Nucleus accumbens (tissue), 56 donors: Measurements from ENCODE around the gene CD200R1.

Experiments
- DNase-seq, 56 donors: peaks; one replicate each; lab custom pipeline; 2025; lab: John Stamatoyannopoulos, UW

CD200R1 gene, protein sequence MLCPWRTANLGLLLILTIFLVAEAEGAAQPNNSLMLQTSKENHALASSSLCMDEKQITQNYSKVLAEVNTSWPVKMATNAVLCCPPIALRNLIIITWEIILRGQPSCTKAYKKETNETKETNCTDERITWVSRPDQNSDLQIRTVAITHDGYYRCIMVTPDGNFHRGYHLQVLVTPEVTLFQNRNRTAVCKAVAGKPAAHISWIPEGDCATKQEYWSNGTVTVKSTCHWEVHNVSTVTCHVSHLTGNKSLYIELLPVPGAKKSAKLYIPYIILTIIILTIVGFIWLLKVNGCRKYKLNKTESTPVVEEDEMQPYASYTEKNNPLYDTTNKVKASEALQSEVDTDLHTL

DNA sequence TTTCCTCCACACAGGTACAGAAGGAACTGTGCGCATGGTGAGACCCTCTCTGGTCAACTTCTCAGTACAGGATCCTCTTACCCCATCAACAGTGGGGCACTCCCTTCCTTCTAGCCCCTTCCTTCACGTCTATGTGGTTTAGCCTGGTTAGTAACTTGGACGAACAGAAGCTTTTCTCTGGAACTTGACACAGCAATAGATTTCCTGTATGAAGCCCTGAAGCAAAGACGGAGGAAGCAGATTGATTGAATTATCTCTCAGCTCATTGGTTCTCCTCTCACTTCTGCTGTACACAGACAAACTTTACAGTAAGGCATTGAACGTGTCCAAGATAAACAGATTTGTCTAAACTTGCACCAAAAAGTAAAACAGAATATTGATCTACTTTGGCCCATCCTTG, at the start of gene CD200R1:
TSS of gene CD200R1 (minus strand) at position 210 of the 400 bp plus-strand sequence. CDS start 246 bp downstream, outside the sequence.
- no peak for DNase-seq

DNA sequence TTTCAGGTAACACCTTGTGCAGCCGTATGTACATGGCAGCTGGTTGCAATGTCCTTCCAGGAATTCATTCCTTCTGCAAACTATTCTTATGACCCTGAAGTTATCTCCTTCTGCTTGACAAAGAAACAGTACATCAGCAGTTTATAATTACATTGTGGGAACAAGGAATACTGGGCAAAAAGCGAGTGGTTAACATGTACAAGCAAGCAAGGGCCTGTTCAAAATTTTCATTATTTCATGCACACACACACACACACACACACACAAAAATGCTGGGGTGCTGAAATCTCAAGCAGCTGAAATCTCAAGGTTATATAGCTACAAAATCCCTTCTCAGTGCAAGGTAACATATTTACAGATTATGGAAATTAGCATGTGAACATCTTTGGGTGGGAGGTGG, 46.6 kb upstream of the CD200R1 start:
- DNase-seq: no peak

DNA sequence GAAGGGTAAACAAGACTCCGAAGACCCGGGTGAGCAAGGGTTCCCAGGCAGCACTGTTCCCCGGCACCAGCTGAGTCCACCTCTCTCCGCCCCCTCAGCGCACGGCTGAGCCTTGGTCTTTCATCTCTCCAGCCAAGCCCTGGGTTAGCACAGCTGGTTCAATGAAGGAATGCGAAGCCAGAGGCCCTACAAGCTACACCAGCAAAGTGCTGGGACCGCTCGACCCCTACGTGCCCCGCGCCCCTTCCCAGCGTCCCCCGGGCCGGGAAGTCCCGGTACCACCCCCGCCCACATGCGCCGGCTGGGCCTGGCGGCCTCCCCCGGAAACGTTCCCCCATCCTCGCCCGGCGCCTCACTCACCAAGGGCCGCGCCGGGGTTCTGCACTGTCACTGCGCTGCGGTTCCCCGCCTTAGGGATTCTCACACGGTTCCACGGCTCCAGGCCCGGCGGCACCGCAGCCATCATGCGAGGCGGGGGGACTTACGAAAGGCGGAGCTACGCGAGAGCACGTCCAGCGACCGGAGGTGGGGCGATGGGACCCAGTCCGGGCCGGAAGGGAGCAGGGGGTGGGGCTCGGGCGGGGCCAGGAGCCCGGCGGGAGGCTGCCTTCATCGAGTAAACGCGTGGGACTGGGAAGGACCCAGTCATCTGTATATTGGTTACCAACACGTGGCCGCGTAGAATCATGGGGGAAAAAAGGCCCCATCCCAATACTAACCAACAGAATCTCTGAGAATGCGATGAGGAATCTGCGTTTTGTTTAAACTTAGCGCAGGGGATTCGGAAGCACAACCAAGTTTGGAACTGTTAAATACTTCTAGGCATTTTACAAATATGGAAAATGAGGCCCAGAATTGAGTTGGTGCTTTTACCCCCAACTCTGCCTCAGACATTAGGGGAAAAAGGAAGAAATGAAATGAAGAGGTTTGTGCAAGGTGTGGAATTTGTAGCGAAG, 44.6 kb upstream of the CD200R1 start:
- DNase-seq: peak; percentile 11 to 98 (median 92)

DNA sequence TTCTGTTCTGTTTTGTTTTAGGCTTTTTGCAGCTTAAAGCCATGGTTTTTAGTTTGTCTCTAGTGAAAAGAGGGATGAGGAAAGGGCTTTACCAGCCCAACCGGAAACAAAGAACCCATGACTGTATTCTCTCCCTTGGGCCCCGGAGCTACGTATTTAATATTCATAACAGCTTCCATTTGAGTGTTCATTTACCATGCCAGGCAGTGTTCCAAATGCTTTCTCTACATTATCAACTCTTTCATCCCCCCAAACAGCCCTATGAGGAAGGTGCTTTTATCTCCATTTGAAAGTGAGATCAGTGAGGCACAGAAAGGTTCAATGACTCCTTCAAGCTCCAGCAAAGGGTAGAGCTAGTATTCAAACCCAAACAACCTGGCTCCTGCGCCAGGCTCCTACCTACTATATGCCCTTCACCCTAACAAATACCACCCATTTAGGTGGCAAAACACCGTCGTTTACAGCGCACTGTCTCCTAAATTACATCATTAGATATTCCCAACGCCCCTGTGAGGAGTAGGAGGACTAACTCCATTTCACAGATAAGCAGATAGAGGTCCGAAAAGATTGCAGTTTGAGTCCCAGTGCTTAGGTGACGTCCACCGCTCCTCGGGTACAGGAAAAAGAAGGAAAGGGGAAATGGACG, 43.8 kb upstream of the CD200R1 start:
- peak in 8 of 56 donors; percentile 4 to 52 (median 22) for DNase-seq

DNA sequence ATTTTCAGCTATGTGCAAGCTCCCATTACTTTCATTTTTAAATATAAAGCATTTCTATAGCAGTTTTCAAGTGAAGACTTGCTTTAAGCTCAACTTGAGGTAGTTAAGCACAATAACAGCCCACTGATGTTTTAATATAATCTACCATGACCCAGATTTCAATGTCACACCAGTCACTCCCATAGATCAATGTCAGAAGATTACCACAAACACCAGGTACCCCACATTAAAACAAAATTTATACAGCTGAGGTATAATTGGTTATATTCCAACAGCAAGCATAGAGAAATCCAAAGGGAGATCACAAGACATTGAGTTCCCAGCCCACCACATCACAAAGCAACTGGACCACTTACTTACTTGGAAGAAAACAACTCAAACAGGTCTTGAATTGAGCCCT, 38.7 kb upstream of the CD200R1 start:
- DNase-seq: no peak

DNA sequence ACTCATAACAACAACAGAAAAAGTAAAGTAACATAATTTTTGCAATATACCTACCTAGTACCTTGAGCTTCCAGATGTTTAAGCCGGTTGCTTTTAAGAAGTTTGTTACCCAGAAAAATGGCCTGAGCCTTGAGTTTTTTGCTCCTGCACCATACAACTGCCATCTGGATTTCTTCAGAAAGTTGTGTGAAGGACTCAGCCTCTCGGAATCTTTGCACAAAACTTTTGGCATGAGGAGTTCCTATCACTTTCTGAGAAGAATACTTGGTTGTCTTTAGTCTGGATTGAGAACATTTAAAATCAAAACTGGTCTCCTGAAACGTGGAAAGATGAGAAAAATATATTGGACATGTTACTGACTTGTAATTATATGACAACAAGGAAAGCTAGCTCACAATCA, 33.2 kb upstream of the CD200R1 start:
- no peak for DNase-seq

DNA sequence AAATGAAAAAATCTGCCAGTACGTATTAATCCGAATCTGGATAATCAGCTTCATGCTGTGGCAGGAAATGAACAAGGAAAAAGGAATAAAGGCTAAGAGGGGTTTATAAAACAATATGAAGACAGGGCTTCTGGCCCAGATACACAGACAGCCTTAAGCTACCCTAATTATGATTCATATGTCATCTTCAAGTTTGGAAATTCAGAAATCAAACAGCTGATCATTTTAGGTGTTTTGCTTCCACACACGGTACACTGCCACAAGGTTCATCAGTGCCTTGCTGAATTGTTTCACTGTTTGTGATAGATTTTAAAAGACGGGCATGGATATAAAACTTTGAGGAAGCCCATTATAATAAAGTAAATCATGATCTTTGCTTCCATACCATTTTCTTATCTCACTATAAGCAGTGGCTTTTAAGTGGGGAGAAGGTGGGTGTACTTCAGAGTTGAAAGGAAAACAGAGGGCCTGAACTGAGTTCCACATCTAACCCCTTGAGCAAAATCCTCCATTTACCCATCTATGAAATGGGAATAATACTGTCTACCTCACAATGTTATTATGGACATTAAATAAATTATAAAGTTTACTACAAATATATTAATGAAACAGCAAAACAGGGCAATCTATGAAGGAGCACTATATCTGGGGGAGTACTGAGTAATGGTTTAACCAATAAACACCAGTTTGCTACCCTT, 31.6 kb upstream of the CD200R1 start:
- no peak for DNase-seq

DNA sequence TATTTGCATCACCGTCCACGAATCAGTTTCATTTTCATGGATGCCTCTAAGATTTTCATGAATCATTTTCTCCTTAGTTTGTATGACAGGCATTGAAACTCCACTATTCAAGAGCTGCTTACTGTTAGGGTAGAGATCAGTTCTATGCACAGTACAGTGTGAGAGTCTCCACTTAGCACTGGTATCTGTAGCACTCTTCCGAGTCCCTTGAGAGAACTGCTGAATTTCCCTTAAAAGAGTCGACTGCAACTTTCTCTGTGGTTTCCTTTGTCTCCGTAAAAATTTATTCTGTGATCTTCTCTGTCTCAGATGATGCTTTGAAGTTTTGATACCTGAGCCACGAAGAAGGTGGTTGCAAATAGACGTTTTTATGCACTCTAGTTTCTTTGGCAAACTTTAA, 30.7 kb upstream of the CD200R1 start:
- DNase-seq: no peak

DNA sequence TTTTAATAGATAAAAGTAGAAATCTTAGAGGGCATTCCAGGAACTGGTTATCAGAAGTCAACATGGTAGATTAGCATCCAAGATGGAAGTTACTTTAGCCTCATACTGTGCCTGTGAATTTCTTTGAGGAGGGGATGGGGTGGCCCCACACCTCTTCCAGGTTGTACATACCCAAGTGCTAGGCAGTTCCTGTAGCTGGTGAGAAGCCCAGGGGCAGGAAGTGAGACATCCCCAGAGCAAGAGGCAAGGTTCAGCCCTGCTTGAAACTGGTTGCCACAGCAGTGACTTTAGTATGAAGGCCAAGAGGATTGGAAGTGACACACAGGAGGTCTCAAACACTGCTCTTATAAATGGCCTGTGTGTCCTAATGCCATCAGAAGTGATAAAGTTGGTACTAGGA, 27.8 kb upstream of the CD200R1 start:
- no peak for DNase-seq

DNA sequence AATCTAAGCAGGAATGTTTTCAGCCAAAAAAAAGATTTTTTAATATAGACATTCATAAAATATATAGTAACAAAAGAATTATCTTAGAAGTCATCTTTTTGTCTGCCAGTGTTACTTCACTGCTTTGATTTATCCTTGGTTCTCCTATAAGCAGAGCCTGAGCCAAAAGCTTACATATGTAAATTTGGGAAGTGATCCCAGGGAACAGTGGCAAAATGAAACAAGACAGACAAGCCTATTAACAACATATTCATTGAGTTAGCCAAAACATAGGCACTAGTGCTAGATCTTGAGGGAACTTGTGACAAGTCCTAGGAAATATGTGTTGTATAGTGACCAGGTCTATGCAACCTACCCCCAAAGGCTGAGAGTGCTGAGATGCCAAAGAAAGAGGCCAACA, 27.1 kb upstream of the CD200R1 start:
- no peak for DNase-seq

DNA sequence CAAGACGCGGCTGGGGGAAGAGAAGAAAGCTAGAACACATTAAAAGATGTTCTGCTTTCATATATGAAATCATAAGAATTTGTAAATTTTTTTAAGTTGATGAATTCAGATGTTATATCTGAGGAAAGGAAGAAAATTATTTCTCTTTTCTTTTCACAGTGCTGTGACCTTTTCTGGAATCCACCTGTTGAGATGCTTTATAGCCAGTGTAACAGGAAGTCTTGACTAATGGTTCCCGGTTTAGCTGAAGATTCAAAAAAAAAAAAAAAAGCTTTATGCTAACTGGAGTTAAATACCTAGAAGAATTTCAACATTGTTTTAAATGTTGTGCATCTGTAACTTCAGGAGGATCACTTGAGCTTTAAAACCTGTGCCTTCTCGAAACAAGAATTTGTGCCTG, 25.8 kb upstream of the CD200R1 start:
- no peak for DNase-seq

DNA sequence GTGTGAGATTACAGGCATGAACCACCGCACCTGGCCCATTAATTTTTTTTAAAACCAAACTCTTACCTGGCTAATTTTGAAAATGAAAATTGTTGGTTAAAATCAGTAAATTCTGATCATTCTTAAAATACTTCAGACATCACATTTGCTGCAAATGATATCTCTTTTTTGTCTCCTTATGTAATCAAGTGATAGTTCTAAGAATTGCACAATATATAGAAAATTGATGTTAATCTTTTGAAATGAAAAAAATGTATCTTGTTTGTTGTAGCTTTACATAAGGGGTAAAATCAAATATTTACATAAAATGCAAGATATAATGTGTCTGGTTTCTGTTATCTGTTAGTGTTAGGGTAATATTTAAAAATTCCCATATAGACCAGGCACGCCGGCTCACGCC, 20.9 kb upstream of the CD200R1 start:
- DNase-seq: no peak

DNA sequence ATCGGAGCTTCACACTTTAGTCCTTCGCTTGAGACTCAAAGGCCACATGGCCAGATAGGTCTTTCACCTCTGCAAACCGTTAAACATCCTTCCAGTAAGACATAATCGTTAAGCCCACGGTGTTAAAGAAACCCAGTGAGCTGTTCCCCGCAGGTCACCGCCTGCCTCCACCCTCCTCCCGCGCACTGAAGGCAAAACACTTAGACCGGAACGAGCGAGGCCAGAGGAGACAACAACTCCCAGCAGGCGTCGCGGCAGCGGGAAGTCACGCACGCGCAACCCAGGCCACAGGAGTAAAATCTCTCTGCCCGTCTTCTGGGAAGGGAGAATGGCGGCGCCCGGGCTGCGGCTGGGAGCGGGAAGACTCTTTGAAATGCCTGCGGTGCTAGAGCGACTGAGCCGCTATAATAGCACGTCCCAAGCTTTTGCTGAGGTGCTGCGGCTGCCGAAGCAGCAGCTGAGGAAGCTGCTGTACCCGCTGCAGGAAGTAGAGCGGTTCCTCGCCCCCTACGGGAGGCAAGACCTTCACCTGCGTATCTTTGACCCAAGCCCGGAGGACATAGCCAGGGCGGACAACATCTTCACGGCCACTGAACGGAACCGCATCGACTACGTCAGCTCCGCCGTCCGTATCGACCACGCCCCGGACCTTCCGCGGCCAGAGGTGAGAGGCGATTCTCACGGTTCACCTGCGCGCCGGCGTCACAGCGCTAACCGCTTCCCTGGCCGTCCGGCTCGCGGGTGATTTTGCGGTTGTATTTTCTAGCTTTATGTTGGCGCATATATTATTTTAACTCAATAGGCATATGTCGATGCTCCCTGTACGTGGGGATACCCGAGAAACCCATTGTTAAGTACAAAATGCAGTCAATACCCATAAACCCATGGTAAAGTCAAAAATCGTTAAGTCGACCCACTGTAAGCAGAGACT, 16.0 kb upstream of the CD200R1 start, which contains the start of gene GTPBP8:
TSS of gene GTPBP8 (plus strand) at position 313 of the 931 bp plus-strand sequence. CDS start at position 329, 16 bp downstream.
- peak; percentile 48 to 94 (median 85) for DNase-seq

DNA sequence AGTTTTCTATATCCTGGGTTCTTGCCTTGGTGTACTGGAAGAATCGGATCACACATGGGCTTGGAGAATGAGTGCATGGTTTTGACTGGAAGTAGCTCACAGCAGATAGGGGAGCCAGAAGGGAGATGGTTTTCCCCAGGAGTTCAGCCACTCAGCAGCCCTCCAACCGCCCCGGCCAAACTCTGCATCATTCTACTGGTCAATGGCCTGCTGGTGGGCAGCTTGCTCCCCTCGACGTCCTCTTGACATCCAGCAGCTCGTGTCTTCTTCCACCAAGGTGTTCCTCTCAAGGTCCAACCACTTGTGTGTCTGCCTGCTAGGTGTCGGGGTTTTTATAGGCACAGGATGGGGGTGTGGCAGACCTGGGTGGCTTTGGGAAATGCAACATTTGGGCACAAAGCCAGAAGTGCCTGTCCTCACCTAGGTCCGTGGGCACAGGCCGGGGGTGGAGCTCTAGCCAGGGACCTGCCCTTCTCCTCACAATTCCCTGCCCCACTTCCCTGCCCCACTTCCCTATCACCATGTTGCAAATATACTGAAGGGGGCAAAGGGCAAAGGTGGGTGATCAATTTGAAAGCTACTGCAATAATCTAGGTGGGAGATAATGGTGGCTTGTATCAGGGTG, 12.9 kb upstream of the CD200R1 start:
- DNase-seq: no peak

DNA sequence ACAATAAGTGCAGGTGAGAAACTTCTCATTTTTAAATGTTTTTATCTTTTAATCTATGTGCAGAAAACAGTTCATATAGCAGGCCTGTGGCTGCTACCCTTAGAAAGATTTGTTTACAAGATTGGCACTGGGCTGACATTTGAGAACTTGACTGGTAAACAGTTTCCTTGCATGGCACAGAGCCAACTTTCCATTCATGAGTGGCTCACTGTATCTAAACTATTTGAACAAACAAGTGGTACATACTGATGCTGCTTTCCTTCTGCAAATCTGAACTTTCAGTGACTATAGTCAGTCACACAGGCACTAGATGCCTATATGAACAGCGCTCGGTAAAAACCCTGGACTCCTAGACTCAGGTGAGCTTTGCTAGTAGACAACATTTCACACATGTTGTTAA, 9.6 kb upstream of the CD200R1 start:
- DNase-seq: peak in 1 of 56 donors; percentile 20

DNA sequence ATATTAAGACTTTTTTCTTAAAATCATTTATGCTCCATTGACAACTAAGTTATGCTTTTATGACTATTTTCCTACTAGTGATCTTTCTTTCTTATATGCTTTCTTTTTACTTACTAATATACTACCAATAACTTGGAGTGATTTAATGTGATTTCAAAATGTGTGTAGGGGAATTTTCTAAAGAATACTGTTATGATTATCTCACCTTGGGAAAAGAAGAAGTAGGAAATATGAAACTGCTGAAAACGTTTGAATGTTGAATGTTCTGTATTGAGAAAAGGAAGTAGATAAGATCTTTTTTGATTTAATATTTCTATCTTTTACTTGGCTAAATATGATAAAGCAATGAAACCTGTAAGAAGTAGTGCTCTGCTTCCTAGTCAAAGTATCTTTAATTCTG, 7.8 kb upstream of the CD200R1 start:
- DNase-seq: no peak

DNA sequence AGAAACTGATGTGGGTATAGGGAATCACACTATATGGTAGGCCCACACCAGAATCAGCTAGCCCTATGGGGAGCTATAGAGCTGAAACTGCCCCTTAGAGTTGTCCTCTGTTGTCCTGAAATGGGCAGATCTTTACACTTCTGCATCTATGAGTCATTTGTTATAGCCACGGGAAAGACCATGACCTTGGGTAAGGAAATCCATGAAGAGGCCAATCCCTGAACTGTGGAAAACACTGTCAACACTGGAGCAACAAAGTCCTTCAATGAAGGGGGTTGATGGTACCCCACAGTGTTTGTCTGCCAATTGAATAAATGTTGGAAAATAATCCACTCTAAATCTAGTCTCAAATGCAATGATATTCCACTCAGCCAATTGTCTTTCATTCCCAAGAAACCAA, 5.2 kb upstream of the CD200R1 start:
- DNase-seq: no peak

DNA sequence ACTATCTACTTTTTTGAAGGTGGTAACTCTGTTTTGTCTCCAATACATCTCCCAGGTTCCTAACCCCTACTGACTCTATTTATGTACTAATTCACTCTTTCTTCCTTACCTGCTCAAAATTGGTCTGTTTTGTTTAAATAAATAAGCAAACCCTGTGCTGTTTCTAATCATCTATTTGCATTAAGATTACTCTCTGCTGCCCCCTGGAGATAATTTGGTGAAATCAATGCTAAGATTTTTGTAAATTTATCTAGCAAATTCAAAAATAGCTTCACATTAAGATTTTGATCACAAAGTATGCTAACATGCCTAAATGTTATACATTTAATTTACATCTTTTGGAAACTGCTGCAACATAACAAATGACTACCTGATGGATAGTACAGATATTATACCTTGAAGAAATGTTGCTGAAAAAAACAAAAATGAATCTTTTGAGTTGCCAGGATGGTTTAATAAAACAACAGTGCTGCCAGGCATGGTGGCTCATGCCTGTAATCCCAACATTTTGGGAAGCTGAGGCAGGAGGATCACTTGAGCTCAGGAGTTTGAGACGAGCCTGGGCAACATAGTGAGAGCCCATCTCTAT, 4.4 kb upstream of the CD200R1 start:
- no peak for DNase-seq
